Fibroblast of the conjunctiva (primary cell): ENCODE data around the gene TLR9.

Source experiments
- DNase-seq: peaks from one replicate; pipeline ENCODE4 v3.0.0-alpha.2; 2010; ENCODE audit warnings: low read depth

The TLR9 gene

DNA sequence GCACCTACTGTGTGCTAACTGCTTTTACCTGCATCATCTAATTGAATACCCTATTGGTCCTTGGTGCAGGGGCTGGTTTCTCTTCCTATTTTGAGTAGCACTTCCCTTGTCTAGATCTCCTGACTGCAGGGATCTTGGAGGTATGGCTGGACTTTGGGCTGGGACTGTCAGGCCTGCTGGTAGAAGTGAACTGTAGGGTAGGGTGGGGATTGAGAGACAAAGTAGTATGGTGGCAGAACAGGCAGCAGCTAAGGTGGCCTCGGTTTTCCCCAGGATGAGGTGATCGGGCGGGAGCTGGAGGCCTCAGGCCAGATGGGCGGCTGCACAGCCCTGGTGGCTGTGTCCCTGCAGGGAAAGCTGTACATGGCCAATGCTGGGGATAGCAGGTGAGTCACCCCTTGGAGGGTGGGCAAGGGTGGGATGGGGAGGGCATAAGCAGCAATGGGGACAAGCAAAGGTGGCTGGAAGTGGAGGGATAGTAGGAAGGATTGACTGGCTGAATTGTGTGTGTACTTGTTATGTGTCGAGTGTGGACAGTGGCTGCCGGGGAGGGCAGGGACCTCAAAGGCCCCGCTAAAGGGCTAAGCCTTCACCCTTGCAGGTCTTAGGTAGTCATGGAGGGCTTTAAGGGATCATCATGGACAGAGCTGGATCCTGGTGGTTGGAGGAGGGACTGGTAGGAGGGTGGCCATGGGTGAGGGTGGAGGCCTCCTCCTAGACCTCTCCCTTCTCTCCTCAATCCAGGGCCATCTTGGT is 22.1 kb upstream of the TLR9 start:
- no peak for DNase-seq

DNA sequence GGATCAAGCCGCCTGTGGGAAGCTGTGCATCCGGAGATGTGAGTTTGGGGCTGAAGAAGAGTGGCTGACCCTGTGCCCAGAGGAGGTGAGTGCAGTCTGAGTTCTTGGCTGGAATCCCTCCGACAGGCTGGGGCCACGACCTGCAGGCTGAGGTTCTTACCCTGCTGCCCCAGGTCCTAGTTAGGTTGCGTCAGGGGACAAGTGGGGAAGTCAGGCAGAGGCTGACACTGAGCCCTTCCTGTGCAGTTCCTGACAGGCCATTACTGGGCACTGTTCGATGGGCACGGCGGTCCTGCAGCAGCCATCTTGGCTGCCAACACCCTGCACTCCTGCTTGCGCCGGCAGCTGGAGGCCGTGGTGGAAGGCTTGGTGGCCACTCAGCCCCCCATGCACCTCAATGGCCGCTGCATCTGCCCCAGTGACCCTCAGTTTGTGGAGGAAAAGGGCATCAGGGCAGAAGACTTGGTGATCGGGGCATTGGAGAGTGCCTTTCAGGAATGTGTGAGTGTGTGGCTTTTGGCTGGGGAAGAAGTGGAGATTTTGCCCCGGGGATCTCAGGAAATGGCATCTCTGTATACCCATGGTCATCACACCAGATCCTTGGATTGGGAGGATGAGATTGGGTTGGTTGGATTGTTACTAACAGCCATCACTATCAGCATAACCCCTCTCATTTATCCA is 21.4 kb upstream of the TLR9 start:
- DNase-seq = no peak

DNA sequence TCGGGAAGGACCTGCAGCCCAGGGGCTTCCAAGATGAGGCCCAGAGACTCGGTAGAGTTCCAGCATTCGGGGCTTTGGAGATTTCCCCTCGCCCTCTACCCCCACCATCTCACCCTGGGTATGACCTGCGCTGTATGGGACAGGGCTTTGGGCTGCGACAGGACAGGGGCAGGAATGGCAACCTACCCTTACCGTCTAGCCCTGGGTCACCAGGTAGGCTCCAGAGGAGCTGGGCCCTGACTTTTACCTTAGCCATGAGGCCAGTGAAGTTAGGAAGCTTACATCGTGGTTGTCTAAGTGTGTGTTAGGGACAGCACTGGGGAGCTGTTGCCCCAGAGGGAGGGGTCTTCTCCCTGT is 20.8 kb upstream of the TLR9 start:
- DNase-seq = no peak

DNA sequence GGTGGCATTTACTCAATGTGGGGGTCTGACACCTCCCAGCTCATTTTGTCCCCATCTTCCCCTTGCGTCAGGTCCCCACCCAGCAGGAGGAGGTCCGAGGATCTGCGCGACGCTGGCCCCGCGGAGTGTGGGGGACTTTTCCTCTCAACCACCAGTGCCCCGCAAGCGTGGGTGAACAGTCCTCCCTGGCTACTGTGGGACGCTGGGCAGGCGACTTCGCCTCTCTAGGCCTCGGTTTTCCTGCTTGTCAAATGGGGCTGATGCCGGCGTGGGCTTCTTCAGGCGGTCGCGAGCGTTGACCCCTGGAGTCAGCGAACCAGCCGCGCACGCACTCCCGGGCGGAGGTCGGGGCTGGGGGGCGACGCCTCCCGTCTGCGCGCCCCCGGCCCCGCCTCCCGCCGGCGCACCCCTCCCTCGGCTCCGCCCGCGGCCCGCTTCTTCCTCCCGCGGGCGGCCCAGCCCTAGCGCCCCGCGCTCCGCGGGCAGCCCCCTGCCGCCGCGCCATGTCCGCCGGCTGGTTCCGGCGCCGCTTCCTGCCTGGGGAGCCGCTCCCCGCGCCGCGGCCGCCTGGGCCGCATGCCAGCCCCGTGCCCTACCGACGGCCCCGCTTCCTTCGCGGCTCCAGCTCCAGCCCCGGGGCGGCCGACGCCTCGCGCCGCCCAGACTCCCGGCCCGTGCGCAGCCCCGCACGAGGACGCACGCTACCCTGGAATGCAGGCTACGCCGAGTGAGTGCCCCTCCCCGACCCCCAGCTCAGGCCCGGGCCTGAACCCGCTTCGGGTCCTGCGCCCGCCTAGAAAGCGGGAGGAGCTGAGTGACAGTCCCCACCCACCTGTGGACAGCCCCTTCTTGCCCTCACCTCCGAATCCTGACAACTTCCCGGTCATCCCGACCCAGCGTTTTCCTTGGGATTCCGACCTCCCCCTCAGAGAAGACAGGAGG is 20.1 kb upstream of the TLR9 start, which contains the start of gene PPM1M:
Gene PPM1M (plus strand): TSS at position 438 of the 942 bp plus-strand sequence. CDS start 66 bp downstream, at position 504.
- DNase-seq = no peak

DNA sequence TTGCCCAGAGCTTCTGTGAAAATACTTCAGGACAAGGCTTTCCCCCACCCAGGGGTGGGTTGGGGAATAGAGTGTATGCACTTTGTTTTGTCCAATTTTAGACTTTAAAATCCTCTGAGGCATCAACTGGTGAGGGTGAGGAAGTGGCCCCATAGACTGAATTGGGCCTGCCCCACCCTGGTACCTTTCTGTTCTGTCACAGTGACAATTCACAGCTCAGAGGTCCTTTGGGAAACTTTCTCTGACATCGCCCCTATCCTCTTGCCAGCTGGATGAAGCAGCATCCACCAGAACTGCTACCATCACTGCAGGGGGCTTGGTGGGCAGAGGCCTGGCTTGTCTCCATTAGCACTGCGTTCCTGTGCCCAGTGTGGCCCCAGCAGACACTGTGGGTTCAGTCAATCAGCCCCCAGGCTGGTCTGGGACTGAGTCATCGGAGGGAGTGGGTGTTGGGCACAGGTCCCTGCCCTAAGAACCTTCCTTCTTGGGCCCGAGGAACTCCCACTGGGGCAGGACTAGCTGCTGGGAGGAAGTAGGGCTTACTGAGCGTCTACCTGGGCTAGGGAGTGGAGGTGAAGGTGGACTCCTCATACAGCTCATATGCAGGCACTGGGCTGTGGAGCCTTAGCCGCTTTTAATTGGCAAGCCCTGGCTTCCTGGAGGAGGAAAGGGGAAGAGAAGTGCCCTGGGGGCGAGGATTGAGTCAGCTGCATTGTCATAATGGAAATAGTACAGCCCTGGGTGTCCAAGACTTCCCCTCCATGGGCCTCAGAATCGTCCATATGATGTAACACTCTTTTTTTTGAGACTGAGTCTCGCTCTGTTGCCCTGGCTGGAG is 18.6 kb upstream of the TLR9 start:
- no peak for DNase-seq

DNA sequence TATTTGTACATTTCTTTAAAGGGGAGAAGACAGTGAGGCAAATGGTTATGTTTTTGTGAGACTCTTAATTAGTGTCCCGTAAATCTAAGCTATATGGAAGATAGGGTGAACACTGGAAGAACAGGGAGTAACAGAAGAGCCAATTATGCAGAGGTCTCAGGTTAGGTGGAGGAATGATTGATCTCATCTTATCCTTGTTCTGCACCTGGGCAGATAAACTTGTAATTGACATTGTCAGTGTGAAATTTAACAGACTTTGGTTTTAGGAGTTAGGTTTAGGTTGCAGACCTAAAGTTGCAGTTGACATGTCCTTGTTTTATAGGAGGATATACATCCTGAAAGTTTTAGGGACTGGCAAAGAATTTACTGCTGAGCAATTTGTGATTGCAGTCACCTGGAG is 16.6 kb upstream of the TLR9 start:
- DNase-seq = no peak

DNA sequence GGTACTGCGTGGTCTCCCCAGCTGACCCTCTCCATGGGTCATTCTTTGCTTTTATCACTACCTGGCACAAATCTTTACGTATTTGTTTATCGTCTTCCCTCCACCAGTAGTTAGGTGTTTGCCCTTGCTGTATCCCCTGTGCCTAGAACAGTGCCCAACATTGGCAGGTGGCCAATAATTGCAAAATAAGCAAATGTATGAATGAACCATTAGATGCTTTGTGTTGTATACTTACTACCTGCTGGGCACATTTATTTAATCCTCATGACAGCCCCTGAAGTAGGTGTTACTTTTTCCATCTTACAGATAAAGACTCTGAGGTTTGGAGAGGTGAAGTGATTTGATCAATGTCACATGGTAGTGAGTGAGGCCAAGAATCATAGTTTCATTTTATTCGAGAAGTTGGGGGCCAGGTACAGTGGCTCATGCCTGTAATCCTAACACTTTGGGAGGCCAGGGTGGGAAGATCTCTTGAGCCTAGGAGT is 15.5 kb upstream of the TLR9 start:
- no peak for DNase-seq

DNA sequence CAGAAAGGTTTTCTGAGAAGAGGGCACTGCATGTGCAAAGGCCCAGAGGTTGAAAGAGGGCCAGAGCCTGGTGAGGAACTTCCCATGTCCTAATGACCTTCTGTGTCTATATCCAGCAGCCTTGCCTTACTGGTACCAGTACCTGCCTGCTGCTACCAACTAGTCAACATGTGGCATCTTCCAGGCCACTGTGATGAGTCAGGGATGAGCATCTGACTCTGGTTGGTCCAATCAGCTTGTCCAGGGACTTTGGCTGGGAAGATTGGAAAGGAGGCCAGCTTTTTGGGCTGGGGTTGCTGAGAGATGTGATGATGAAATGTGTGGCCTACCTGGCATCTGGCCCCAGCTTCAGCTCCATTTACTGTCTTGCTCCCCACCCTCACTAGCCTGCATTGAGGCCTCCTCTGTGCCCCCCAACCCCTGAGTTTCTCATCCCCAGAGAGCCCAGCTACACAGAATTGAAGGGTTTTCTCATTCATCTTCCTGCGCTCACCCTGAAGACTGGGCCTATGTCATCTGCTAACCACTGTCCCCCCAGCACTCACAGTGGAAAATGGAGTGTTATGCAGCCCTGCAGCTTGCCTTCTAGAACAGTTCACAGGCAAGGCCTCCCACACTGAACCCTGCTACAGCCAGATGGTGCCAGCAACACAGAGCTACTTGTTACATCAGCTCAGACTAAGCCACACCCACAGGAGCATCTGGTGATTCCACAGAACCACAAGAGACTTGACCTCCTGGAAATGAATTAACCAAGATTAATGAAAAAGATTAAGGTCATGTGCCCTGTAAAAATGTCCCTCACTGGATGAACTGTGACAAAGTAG is 14.8 kb upstream of the TLR9 start:
- peak; percentile 99 for DNase-seq

DNA sequence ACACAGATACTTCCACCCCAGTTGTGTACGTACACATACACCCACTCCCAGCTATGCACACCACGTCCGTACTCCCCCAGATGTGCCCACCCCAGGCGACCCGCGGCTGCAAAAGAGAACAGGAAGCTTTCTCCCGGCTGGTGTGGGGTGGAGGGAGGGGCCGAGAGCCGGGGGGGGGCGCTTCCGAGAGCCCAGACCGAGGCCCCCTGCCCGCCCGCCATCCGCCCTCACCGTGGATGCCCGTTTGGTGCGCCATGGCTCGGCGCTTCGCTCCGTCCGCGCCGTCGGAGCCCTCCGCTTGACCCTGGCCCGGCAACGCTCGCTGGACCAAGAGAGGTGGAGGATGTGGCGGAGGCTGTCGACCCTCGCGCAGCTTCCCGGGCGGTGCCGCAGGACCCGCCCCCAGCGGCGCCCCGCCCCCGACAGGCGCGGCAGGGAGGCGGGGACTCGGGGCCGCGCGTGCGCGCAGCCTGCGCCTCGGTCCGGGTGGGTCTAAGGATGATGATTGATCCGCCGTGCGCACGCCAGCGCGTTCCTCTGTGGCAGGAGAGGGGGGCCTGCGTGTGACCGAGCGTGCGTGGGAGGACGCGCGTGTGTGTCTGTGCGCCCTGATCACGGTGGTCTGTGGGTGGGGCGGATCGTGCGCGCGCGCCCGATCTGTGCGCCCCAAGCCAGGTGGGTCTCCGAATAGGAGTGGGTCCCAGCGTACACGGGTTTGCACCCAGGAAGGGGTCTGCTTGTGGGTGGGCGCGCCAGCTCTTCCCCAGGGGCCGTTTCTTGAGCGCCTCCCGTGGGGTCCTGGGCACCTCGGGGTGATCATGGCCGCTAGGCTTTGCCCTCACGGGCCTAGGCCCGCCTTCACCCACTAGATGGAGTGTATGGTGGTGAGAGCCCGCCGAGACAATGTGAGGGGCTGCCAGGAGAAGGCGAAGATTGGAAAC is 13.6 kb upstream of the TLR9 start, which contains the start of gene TWF2:
Gene TWF2 (minus strand): TSS at position 398 of the 941 bp plus-strand sequence. CDS start 142 bp downstream, at position 256.
- DNase-seq = peak; percentile 64

DNA sequence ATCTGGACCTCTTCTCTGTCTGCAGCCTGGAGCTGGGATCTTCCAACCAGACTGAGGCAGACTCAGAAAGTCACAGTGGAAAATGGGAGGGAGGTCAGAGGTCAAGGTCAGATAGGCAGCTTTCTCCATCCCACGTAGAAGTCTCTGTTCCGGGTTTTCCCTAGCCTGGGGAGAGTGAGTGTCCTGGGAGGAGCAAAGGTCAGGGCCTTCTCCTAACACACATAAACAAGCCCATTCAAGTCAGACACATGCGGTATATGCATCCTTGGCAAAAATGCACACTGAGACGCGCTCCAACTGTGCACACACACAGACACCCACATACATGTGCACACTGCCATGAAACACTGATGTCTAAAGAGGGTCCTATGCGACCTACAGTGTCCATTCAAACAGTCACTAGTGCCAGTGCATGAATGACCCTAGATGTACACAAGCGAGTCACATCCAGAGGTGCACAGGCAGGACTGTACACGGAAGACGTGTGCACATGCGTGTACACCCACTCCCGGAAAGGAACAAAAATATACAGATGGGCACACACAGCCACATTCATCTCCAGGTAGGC is 12.8 kb upstream of the TLR9 start:
- no peak for DNase-seq

DNA sequence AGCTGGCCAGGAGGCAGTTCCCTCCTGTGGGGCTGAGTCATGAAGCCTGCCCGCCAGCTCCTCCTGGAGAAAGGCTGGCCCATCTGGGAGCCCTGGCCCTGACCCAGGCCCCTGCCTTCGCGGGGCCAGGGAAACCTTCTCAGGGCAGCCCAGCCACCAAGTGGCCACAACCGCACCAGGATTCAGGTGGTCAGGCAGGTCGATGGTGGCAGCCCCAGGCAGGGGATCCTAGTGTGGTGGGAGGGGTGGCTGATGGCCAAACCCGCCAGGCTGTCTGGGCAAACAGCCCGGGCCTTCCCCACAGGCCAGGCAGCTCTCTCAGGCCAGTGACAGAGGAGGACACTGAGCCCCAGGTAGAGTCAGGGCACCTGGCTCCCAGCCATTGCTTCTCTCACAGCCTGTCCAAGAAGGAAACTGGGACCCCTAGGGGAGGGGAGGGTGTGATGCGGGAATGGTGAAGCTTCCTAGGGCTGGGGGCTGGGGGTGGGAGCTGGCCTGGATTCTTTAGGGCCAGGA is 12.3 kb upstream of the TLR9 start:
- peak; percentile 80 for DNase-seq

DNA sequence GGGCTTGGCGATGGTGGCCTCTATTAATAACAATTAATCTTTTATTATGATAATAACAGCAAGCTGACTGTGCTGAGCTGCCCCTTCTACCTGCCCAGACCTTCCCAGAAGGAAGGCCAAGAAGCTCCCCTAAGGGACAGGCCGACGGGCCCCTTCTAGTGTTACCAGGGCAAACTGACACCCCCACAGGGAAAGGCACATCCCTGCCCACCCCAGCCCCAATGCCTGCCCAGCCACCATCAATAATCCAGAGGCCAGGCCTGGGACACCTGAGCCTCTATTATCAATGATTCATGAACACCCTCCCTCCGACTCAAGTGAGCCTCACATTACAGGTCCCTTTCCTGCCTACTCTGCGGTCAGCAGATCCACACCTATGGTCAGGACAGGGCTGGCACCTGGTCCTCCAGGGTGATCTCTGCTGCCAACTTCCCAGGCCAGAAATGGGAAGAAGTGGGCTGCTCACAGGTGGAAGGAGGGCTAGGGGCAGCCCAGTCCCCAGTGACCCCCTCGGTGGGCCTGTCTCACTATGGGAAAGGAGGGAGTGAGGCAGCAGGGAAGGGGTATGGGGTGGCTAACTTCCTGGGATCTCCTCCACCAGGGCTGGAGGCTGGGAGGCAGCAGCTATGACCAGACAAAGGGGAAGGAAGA is 11.7 kb upstream of the TLR9 start:
- no peak for DNase-seq

DNA sequence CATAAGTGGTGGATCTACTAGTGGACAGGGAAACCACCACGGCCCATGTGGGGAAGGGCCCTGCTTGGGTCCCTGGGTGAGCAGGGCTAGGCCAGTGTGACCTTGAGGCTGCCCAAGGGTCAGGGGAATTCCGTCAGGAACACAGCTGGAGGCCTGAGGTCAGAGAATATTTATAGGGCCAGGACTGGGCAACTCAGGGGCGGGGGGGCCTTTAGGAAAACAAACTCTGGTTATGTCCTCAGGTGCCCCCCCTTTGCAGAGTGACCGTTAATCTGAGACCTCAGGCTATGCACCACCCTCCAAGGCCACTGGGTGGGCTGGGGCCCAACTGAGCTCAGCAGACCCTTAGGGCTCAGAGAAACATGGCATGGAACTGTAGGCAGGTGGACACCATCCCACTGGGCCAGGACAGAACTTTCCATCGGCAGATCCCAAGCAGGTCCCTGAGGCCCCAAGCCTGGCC is 11.0 kb upstream of the TLR9 start:
- DNase-seq = no peak

DNA sequence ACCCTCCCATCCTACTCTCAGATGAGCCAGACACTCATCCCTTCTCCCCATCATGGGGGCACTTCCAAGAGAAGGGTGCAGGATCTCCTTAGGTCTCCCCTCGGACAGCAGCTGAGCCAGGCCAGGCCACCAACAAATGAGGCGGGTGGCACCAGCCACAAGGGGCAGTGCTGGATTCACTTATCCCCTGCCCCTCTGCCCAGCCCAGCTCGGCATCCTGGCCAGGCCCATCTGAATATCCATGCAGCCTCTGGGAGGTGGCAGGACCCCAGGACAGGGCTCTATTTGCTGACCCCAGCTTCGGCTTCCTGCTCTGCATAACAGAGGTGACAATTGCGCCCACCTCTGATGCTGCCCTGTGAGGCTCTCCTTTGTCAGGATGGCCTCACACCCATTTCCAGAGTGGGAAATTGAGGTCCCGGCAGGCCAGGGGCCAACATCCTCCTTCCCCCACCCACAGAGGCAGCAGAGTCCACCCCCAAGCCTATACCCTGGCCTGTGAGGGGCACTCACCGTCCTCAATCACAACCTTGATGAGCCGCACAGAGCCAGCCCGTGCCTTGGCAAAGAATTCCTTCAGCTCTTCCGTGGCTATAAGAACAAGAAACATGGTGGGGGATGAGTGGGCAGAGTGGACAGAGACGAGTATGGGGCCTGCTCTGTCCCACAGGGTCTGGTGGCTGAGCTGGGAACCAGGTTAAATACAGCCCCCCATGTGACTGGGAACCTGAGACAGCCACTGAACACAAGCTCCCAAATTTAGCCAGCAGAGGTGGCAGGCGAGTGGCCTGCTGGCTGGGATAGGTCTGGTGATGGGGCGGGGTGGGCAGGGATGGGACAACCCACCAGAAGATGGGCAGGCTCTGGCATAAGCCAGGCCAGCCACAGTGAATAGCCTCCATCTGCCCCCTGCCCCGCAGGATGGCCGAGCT is 9.3 kb upstream of the TLR9 start:
- no peak for DNase-seq

DNA sequence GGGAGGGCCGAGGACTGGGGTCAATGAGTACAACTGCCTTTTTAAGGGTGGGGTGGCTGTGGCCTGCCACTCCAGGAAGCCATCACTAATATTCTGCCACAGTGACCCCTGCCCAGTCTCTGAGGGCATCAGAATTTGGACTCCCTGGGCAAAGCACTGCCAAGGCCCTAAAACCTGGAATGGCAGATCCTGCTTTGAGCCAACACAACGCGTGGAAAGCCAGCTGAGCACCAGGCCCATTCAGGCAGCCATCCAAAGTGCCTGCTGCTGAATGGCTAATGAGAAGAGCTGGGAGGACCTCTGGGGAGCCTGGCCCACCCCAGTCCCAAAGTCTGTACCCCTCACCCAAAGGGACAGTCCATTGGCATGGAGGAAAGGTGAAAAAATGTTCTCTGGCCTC is 8.5 kb upstream of the TLR9 start:
- no peak for DNase-seq

DNA sequence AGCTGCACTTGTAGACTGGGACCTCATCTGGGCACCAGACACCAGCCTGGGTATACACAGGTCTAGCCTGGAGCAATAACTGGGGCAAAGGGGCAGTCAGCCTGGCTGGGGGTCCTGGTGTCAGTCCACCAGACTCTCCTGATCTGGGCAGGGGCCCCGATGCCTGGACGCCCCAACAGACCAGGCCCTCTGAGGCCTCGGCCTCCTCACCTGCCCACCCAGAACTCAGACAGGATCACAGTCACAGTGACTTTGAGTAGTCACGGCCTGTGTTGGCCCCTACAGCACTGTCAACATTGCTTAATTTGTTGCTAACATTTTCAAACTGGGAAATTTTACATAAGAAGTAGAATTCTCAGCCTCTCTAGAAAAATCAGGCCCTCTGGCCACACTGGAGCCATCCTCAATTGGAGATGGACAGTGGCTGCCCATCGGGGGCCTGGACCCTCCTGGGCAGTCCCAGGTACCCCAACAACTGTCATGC is 7.7 kb upstream of the TLR9 start:
- DNase-seq = no peak
